Measurements from ENCODE around the gene ATP1B4.
A peak's percentile ranks its signal among the peaks of the same experiment; 100 is the strongest.

ATP1B4 gene

GRCh38 chrX:120377715-120378114 lies 15.8 kb downstream of the ATP1B4 start:
- no peak for DNase-seq

GRCh38 chrX:120378570-120378969 lies 16.7 kb downstream of the ATP1B4 start:
- no peak for DNase-seq

GRCh38 chrX:120379937-120380681 lies 18.2 kb downstream of the ATP1B4 start:
- DNase-seq: no peak

- peak; percentile 13 for DNase-seq
Measured at GRCh38 chrX:120380699-120381098, 18.8 kb downstream of the ATP1B4 start.

- no peak for DNase-seq
Measured at GRCh38 chrX:120401301-120401700, 39.4 kb downstream of the ATP1B4 start.

GRCh38 chrX:120402369-120402768 lies 40.5 kb downstream of the ATP1B4 start:
- DNase-seq: no peak

GRCh38 chrX:120406638-120407037 lies 44.7 kb downstream of the ATP1B4 start:
- DNase-seq: no peak

- DNase-seq: no peak
Measured at GRCh38 chrX:120408168-120408567, 46.3 kb downstream of the ATP1B4 start.

GRCh38 chrX:120419463-120419862 lies 57.6 kb downstream of the ATP1B4 start:
- no peak for DNase-seq

- DNase-seq: no peak
Measured at GRCh38 chrX:120426599-120426998, 64.7 kb downstream of the ATP1B4 start.

GRCh38 chrX:120428309-120428708 lies 66.4 kb downstream of the ATP1B4 start:
- no peak for DNase-seq

GRCh38 chrX:120429776-120430540 lies 68.1 kb downstream of the ATP1B4 start:
- peak; percentile 37 for DNase-seq
